Activated CD8-positive, alpha-beta memory T cell treated with anti-CD3 and anti-CD28 coated beads for 24 hours (primary cell): ENCODE results near the gene RBM33.
"Not testable (repeated sequence)": the region's sequence is repeated elsewhere in the genome, so short reads cannot be mapped to it uniquely, and the experiment has no call there.

Source experiments
- DNase-seq: peaks from one replicate; pipeline ENCODE4 v3.0.0-alpha.2; 2020

Gene RBM33

GRCh38 chr7:155644178-155644970 lies at the start of gene RBM33:
Gene RBM33 (plus strand): TSS chr7:155644661. CDS start chr7:155644877, 216 bp downstream.
- DNase-seq = peak; percentile 93

GRCh38 chr7:155594961-155595366 lies 49.5 kb upstream of the RBM33 start:
- no peak for DNase-seq

- no peak for DNase-seq
These were observed 46.7 kb upstream of the RBM33 start for GRCh38 chr7:155597753-155598140.

- peak; percentile 97 for DNase-seq
These were observed 45.7 kb upstream of the RBM33 start for GRCh38 chr7:155598810-155599210.

GRCh38 chr7:155602156-155602555 lies 42.3 kb upstream of the RBM33 start:
- DNase-seq = no peak

GRCh38 chr7:155602750-155603149 lies 41.7 kb upstream of the RBM33 start:
- DNase-seq = no peak

- no peak for DNase-seq
These were observed 41.1 kb upstream of the RBM33 start for GRCh38 chr7:155603205-155603857.

- DNase-seq = no peak
These were observed 40.5 kb upstream of the RBM33 start for GRCh38 chr7:155603858-155604503.

- DNase-seq = no peak
These were observed 39.9 kb upstream of the RBM33 start for GRCh38 chr7:155604504-155604997.

- no peak for DNase-seq
These were observed 35.3 kb upstream of the RBM33 start for GRCh38 chr7:155609185-155609584.

- DNase-seq = no peak
These were observed 33.7 kb upstream of the RBM33 start for GRCh38 chr7:155610633-155611193.

GRCh38 chr7:155611808-155612447 lies 32.5 kb upstream of the RBM33 start:
- no peak for DNase-seq

- DNase-seq = no peak
These were observed 31.8 kb upstream of the RBM33 start for GRCh38 chr7:155612658-155613057.

- DNase-seq = not testable (repeated sequence)
These were observed 29.4 kb upstream of the RBM33 start for GRCh38 chr7:155615085-155615484.

GRCh38 chr7:155618708-155619633 lies 25.5 kb upstream of the RBM33 start:
- no peak for DNase-seq

GRCh38 chr7:155619634-155620271 lies 24.7 kb upstream of the RBM33 start:
- no peak for DNase-seq

- no peak for DNase-seq
These were observed 24.0 kb upstream of the RBM33 start for GRCh38 chr7:155620497-155620896.

- no peak for DNase-seq
These were observed 23.0 kb upstream of the RBM33 start for GRCh38 chr7:155621418-155621980.

GRCh38 chr7:155624412-155624811 lies 20.0 kb upstream of the RBM33 start:
- no peak for DNase-seq

GRCh38 chr7:155625557-155625956 lies 18.9 kb upstream of the RBM33 start:
- no peak for DNase-seq

GRCh38 chr7:155629171-155629570 lies 15.3 kb upstream of the RBM33 start:
- no peak for DNase-seq
